Activated CD4-positive, CD25-positive, alpha-beta regulatory T cell treated with anti-CD3 and anti-CD28 coated beads, Interleukin-2, amount 50 U/mL, for 16 hours (primary cell): Measurements from ENCODE around the gene GSK3A.
A peak's percentile ranks its signal among the peaks of the same experiment; 100 is the strongest.

Source experiments
- DNase-seq: peaks from one replicate; pipeline ENCODE4 v3.0.0-alpha.2; 2020; ENCODE audit warnings: low read depth, low spot score

Gene GSK3A

DNA sequence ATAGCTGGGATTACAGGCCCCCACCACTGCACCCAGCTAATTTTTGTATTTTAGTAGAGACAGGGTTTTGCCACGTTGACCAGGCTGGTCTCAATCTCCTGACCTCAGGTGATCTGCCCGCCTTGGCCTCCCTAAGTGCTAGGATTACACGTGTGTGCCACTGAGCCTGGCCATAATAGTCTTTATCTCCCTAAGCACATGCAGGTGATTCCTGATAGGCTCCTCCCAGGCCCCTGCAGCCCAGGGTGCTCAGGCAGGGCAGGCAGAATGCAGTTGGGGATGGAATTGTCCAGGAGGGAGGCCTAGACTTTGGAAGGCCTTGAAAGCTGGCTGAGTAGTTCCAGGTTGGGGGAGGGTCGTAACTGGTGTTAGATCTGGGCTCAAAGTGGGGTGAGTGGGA, 13.8 kb downstream of the GSK3A start:
- DNase-seq: no peak

DNA sequence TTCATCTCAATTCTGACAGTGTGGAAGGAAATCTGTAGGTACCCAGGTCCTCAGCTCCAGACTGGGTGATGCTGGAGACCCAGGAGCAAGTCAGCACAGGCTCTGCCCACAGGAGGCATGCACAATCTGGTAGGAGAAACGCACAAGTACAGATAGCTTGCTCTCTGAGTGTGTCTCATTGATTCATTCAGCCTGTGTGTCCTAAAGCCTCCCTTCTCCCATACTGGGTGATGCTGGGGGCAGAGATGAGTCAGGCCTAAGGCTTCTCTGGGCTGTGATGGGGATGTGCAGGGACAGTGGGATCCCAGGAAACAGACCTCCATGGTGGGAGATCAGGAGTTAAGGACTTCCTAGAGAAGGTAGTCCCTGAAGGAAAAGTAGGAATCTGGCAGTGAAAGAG, 15.5 kb downstream of the GSK3A start:
- no peak for DNase-seq

DNA sequence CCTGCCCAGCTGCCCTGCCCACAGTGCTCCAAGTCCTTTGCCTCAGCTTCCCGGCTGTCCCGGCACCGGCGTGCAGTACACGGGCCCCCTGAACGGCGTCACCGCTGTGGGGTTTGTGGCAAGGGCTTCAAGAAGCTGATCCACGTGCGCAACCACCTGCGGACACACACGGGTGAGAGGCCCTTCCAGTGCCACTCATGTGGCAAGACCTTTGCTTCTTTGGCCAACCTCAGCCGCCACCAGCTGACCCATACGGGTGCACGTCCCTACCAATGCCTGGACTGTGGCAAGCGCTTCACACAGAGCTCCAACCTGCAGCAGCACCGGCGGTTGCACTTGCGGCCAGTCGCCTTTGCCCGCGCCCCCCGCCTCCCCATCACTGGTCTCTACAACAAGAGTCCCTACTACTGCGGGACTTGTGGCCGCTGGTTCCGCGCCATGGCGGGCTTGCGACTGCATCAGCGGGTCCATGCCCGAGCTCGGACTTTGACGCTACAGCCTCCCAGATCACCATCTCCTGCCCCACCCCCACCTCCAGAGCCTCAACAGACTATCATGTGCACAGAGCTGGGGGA, 16.6 kb downstream of the GSK3A start:
- DNase-seq: no peak

DNA sequence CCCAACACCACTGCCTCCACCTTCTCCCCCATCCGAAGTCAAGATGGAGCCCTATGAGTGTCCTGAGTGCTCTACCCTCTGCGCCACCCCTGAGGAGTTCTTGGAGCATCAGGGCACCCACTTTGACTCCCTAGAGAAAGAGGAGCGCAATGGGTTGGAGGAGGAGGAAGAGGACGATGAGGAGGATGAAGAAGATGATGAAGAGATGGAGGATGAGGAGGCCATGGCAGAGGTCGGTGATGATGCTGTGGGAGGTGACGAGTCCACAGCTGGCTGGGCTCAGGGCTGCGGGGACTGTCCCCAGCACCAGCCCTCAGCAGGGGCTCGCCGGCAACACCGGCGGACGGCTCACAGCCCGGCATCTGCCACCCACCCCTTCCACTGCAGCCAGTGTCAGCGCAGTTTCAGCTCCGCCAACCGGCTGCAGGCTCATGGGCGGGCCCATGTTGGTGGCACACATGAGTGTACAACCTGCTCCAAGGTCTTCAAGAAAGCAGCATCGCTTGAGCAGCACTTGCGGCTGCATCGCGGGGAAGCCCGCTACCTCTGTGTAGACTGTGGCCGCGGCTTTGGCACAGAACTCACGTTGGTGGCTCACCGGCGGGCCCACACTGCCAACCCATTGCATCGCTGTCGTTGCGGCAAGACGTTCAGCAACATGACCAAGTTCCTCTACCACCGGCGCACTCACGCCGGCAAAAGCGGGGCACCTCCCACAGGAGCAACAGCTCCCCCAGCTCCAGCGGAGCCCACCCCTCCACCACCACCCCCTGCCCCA, 17.3 kb downstream of the GSK3A start:
- DNase-seq: no peak

DNA sequence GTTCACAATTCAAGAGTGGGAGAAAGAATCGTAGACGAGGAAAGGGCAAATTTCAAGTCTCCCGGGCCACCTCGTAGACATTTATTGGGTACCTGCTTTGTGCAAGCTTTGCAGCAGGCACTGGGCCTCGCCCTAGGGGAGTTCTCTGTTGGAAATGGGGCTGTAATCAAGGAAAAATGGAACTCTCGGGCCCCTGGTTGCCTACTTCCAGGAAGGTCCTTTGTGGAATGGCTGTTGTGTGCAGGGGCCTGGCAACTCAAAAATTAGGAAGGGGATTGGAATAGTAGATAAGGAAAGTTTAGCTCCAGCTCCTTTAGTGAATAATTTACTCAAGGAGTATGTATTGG, 21.7 kb downstream of the GSK3A start:
- no peak for DNase-seq

DNA sequence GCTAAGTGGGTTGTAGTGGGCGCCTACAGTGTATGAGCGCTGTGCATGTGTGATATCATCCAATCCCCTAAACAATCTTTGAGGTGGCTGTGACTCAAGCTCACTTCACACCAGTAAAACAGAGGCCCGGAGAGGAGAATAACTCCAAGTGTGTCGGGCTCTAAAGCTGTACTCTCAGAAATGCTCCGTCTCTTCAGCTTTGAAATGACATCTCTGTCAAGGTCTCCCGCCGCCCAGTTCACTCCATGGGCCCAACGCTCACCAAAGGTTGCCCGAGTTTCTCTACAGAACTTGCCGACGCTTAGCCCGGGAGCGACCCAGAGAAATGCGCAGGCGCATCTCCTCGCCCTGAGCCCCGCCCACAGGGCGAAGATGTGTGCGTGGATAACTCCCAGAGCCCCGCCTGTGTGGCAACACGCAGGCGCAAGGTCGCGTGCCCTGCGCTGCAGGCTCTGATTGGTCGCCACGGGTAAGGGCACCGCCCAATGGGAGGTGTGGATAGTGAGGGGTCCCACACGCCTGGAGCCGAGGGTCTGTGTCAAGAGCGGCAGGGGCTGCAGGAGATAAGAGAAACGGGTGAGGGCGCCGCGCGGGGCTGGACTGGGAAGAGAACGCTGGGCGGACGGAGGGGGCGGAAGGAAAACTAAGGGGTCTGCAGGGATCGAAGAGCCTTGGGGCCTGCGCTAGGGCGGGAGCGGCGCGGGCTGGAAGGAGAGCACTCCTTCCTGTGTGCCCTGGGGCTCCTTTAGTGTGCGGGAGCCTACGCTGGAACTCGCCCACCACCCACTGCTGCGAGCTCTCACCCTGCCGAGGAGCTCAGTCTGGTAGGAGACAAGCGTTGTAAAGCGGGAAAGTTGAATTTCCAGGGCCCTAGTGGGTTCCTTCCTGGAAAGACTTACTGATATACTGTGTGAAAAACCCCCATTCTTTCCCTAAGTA, 22.3 kb downstream of the GSK3A start, which contains the start of gene ZNF526:
Gene ZNF526 (plus strand): TSS at position 501 of the 939 bp plus-strand sequence. CDS start 4,092 bp downstream, outside the sequence.
- DNase-seq: peak; percentile 96

DNA sequence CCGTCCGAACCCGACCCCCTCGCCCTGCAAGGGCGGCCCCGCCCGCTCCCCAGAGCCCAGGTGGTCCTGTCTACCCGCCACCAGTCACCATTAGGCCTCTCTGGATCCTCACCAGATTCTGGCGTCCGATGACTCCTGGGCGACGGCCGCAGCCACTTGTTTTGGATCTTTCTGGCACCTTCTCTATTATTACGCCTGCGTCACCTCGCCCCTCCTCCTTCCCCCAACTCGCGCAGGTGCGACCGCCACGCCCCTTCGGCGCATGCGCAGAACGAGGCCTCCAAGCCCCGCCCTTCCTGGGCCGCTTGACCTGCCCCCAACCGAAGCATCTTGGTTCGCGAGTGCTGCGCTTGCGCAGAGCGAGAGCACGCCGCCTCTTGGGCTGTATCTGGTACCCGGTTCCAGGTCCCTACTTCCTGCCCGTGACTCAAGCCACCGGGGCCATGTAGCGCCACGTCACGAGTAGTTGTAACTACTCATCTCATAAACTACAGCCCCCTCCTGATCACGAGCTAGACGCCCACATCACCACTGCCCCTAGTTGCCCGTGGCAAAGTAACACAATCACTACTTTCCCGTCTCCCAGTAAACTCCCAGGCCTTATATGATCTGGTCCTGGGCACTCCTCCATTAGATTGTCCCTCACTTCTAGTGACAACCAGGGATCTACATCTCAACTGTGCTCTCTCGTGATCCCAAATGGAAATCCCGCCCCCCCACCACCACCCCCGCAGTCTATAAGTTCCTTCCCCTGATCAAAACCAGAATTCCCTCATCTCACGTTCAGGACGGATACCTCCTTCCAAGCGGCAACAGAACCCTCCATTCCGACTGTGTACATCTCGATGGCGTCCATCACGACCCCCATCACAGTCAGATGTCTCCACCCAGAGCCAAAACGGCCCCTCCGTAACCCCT, 24.6 kb downstream of the GSK3A start, which contains the start of gene DEDD2:
Gene DEDD2 (minus strand): TSS at position 158 of the 918 bp plus-strand sequence. CDS start 670 bp downstream, outside the sequence.
- peak; percentile 100 for DNase-seq

DNA sequence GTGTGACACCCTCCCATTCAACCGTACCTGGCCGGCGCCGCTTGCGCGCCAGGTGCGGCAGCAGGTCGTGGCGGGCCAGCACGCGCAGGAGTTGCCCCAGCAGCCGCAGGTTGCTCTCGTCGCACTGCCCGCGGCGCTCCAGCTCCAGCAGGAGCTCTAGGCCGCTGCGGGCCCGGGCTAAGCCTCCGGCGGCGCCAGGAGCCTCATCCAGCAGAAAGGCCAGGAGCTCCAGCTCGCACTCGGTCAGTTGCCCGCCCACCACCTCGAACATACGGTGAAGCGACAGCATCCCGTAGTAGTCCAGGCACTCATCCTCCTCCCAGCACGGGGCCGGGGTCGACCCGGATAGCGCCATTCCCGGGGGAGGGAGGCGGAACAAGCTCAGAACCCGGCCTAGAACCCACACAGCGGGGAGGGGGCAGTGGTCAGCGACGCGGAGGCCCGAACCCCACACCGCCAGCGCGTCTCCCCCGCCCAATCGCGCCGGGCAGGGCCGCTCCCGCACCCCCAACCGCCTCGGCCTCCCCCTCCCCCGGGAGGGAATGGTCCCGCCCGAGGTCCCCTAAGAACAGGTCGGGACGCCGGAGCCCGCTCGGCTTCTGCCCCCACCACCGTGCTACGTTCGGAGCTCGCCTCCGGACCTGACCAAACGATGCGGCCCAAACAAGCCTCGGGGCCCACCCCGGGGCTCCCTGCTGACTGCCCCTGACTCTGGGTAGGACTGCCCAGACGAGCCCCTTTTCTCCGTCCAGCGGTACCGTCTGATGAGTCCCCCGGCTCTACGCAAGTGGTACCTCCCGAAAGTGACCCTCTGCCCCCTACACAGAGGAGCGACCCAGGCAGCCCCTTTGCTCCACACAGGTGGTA, 25.5 kb downstream of the GSK3A start:
- DNase-seq: no peak

DNA sequence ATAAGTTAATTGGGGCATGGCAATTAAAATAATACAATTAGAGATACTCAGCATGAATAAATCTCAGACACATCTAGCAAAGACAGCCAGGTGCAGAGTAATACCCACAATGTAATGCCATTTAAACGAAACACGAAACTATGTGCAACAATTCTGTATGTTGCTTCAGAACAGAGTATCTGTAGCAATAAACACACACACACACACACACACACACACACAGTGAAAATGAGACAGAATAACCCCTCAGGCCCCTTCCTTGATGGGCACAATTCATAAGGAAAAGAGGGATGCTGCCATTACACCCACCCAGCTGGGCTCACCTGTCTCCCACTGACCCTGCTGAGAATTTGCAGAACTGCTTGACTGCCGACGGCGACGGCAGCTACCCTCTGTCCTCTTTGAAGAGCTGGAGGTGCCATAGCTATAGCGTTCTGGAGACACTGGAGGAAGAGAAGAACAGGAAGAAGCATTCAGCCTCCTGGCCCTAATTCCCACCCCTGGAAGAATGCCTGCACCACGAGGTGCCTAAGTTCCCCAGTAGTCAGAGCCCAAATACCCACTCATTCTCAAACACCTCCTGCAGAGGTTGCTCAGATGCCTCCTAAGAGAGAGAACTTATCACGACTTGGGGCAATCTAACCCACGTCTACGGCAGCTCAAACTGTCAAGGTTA, 27.5 kb downstream of the GSK3A start:
- DNase-seq: no peak

DNA sequence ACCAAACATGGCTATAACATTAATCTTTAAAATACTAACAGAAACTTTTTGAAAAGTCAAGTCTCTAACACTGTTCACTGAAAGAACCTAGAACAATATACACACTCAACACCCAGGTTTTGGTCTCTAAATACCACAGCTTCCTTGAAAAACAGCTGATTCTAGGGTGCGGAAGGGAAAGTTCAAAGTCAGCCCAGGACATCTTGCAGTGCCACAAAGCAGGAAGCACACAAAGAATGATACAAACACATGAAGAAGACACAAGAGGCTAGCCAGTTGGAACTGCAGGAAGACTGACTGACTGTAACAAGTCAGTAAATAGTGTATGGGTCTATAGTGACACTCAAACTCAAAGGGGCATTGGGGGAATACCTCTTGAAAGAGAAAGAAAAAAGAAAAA, 29.5 kb downstream of the GSK3A start:
- DNase-seq: no peak

DNA sequence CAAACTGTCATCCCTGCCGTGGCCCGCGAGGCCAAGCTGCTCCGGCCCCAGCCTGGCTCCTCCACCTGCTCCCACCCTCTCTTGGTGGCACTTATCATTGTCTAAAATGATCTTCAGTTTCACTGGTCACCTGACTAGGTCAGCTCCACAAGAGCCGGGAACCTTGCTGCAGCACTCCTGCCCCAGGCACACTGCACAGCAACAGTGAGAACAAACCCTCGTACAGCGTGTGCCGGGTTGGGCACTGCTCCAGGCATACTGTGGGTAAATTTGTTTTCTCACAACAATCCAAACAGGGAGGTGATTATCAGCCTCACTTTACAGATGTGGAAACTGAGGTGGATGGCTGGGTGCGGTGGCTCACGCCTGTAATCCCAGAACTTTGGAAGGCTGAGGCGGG, 33.8 kb downstream of the GSK3A start:
- DNase-seq: no peak

DNA sequence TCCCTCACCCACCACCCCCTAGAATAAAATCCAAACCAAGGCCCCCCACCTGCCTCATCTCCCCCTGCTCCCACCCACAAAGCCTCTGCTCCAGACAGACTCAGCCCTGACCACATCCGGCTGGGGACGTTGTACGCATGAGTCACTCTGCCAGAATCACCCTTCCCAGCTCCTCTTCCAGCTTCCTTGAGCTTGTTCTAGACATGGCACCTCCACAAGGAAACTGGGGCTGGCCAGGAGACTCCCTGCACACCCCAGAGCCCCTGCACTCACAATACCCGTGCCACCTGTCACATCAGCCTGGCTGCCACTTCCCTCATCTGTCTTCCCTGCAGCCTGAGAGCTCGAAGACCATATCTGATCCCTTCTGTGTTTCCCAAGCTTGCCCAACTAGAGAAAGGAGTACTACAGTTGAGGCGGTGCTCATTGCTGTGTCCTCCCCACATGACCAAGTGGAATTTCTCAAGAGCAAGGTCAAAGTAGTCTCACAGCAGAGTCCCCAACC, 34.6 kb downstream of the GSK3A start:
- DNase-seq: no peak

DNA sequence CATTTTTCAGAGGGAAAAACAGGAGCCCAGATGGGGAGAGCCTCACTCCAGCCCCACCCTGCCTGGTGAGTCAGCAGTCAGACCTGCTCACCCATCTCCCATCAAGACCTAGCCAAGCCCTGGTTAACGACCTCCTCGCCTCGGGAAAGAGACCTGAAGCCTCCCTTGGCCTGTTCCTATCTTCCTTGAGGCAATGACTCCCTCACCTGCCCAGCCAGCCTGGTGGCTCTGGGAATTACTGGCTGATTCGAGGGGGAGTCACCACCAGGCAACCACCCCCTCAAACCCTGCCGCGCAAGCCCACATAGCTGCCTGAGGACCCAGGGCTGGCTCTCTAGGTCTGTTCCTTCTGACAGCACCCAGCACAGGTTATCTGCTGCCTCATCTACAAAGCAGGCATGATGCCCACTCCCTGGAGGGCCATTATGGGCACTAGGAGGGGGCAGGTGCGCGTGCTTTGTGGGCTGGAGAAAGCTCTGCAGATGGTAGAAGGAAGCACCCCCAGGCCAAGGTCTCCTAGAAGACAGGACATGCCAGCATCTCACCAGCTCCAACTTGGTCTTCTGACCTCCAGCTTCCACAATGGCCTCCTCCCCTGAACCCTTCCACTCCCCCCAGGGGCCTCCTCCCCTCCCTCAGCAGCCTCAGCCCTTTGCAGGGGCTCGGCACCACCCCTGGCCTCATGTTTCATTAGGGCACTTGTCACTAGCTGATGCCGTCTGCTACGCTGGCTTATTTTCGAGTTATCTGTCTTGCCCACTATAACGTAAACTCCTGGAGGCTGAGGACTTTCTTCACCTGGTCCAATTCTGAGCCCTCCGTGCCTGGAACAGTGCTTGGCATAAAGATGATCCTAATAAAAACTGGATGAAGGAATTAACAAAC, 35.3 kb downstream of the GSK3A start:
- DNase-seq: no peak

DNA sequence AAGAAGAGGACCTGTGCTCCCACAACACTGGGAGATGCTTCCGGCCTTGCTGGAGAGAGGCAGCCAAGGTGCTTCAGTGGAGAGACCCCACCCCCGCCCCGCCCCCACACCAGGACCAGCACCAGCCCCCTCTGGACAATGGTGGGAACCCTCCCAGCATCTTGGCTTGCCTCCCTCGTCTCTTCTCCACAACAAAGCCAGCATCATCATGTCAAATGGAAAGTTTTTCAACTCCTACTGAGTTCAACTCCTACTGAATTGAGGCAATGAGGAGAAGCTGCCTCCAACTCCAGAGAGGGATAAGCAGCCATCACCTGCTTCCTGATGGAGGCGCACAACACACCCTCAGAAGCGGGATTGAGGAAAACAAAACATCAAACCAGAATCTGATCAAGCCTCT, 37.7 kb downstream of the GSK3A start:
- DNase-seq: no peak

DNA sequence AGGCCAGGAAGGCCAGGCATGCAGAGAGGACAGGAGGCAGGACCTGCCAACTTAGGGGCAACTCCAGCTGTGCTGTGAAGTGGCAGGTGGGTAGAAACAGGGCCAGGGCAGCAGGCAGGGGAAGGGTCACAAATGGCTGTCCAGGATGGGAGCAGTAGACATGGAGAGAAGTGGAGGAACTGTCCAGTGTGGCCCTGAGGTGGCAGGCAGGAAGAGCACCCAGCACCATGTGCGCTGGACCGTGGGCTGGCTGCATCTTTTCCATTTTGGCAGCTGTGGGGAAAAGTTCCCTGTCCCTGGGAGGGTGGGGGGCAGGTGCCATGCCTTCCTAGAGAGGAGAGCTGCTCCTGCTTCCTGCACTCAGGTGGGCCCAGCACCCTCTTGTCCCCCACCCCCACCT, 38.7 kb downstream of the GSK3A start:
- DNase-seq: no peak

DNA sequence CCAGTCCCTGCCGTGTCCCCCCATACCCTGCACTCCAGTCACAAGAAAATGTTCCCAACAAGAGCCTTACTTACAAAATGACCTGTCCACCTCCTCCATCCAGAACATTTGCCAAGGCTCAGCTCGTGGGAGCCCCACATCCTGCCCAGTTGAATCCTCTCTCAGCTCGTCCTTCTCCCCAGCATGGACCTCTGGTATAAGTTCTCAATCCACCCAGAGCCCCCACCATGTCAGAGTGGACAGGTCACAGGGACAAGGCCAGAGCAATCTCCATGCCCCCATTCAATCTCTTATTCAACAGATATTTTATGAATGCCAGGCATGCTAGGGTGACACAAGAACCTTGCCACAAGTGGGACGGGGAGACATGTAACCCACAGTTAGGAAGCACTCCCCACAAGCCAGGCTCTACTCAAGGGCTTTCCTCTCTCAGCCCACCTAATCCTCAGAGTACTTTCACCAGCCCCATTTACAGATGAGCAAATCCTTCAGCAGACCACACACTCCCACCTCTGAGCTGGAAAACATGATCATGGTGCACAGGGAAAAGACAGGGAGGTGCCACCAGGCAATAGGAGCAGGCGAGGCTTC, 40.0 kb downstream of the GSK3A start:
- DNase-seq: no peak

DNA sequence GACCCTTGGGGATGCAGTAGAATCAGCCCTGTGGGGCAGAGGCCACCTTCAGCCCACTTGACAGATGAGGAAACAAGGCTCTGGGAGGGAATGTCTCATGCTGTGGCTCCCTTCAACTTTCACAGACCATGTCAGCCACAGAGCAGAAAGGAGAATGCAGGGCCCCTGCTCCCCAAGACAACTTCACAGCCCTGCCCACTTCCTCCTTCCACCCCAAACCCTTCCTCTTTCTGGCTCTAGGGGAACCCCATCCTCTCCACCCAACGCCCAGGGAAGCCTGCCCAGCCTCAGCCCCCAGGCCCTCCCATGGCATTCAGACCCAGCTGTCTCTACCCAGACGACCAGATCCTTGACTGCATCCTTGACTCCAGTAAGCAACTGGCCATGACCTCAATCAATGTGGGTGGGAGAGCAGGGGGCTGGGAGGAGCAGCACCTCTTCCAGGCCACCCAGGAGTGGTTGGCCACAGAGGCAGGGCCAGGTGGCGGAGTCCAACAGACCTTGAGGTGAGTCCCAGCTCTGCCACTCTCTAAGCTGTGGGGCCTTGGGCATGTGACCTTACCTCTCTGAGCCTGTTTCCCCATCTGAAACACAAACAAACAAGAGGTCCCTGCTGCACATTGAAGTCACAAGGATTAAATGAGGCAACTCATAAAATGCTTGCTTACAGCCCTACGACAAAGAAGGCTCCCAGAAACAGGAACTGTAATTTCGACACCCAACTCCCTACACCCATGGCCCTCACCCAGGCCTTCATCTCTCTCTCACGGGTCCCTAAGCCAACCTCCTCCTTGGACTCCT, 40.7 kb downstream of the GSK3A start:
- no peak for DNase-seq
